B cell (primary cell): ENCODE measurements around the gene APOL3.

Experiments used
- CTCF ChIP-seq: fragments of 200-600 bp; IDR thresholded peaks from one replicate; pipeline ENCODE4 v1.8.0; 2022; ENCODE audit warnings: antibody characterized with exemption, mild to moderate bottlenecking
- EZH2 ChIP-seq: IDR thresholded peaks from 2 replicates; pipeline ENCODE4 v1.6.1; 2012; ENCODE audit warnings: borderline replicate concordance, low read depth, mild to moderate bottlenecking, moderate library complexity, low read length; ENCODE audit not compliant: insufficient read depth, poor library complexity, severe bottlenecking

GRCh38 chr22:36113121-36113520 lies 47.4 kb downstream of the APOL3 start:
- TF ChIP-seq CTCF (no peak), EZH2 (no peak)
